Activated CD4-positive, alpha-beta T cell treated with anti-CD3 and anti-CD28 coated beads for 24 hours (primary cell): Measurements from ENCODE around the gene ELANE.
"Not testable (repeated sequence)": the region's sequence is repeated elsewhere in the genome, so short reads cannot be mapped to it uniquely, and the experiment has no call there.

Experiments
- DNase-seq, 2 donors: peaks; one replicate each; pipeline ENCODE4 v3.0.0-alpha.2; 2020; ENCODE audit warnings: low read depth in 2 of 2

Gene ELANE

DNA sequence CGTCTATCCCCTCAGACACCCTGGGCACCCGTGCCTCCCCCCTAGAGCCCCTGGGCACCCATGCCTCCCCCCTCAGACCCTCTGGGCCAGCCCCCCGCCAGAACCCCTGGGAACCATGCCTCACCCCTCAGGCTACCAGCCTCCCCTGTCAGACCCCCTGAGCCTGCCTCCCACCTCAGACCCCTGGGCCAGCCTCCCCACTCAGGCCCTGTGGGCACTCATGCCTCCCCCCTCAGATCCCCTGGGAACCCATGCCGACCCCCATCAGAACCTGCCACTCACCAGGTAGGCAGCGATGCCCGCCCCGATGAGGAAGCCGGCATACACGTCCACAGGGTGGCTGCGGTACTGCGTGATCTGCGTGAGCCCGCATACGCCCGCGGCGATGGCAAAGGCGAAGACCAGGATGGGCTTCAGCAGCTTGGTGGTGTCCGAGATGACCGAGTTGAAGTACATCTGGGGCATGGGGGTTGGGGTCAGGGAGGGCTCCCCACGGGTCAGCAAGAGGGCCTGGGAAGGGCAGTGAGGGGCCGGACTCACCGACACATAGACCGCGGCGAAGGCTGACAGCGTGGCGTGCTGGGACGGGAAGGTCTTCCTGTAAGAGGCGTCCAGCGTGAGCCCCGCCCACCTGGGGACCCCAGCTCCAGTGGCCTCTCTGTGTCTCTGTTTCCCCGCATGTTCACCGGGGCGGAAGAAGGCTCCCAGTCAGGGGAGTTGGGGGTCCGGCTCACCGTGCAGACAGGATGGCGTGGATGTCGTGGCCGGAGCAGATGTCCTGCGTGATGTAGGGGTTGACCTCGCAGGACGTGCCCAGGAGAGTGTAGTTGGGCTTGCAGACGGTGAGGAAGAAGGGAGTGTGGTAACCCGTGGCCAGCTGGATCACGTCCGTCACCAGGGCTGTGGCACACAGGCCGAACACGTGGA, 37.7 kb upstream of the ELANE start:
- no peak for DNase-seq

DNA sequence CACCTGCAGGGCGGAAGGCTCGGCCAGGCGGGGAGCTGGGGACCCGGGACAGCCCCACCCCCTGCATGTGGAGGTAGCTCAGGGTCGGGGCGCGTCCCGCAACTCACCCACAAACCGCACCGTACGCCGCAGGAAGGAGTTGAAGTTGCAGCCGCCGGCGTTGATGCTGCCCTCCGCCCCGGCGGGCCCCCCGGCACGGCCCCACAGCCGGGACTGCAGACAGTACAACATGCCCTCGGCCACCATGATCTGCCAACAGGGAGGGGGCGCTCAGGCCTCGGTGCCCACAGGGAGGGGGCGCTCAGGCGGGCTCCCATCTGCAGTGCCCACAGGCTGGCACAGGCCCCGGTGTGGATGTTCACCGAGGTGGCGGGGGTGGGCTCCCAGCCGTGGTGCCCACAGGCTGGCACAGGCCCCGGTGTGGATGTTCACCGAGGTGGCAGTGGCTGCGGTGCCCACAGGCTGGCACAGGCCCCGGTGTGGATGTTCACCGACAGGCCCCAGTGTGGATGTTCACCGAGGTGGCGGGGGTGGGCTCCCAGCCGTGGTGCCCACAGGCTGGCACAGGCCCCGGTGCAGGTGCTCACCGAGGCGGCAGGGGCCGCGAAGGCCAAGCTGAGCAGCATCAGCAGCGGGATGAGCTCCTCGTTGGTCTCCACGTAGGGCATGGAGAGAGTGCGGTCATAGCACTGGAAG, 36.9 kb upstream of the ELANE start:
- no peak for DNase-seq

DNA sequence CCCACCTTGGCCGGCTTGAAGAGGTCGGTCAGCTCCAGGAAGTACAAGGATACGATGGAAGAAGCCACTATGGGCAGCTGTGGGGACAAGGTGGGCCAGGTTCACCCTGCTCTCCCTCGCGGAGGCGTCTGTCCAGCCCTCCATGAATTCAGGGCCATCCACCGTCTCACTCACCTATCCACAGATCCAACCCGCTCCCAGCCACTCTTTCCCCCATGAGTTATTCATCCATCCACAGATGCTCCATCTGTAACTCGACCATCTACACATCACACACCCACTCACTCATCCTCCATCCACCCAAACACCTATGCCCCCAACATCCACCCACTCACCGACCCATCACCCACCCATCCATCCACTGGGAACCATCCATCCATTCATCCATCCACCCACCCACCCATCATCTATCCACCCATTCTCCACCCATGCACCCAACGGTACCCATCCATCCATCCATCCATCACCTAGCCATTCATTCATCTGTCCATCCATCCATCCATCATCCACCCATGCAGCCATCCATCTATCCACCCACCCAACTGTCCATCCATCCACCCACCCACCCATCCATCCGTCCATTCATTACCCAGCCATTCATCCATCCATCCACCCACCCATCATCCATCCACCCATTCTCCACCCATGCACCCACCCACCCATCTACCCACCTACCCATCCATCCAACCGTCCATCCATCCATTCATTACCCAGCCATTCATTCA, 36.2 kb upstream of the ELANE start:
- DNase-seq = no peak

DNA sequence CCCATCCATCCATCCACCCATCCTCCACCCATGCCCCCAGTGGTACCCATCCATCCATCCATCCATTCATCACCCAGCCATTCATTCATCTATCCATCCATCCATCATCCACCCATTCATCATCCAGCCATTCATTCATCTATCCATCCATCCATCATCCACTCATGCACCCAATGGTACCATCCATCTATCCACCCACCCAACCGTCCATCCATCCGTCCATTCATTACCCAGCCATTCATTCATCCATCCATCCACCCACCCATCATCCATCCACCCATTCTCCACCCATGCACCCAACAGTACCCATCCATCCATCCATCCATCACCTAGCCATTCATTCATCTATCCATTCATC, 35.6 kb upstream of the ELANE start:
- no peak for DNase-seq

DNA sequence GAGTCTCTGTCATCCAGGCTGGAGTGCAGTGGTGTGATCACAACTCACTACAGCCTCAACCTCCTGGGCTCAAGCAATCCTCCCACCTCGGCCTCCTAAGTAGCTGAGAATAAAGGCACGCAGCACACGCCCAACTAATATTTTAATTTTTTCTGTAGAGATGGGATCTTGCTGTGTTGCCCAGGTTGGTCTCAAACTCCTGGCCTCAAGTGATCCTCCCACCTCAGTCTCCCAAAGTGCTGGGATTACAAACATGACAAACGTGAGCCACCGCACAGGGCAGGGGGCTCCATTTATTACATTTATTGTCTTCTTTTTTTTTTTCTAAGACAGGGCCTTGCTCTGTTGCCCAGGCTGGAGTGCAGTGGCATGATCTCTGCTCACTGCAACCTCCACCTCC, 31.9 kb upstream of the ELANE start:
- not testable (repeated sequence) for DNase-seq

DNA sequence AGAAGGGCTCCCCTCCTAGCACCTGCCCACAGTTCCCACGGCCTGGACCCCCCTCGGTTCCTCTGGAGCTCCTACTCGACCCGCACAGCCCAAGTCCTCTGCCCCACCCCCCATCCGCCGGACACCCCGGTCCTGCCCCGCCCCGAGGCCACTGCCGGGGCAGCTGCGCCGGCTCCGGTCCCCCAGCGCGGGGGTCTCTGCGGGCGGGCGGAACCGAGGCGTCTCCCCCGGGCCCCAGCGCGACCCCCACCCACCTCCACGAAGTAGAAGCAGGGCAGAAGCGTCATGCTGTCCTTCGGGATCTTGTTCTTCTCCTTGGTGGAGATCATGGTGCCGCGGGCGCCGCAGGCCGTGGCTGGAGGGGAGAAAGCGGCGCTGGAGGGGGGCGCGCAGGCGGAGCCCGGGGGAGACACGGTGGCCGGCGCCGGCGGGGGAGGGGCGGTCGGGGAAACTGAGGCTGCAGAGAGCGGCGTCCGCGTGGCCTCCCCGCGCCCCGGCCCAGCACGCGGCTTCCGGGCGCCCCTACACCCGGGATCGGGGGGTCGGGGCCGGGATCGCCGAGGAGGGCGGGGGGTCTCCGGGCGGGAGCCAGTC, 30.8 kb upstream of the ELANE start:
- DNase-seq = no peak

DNA sequence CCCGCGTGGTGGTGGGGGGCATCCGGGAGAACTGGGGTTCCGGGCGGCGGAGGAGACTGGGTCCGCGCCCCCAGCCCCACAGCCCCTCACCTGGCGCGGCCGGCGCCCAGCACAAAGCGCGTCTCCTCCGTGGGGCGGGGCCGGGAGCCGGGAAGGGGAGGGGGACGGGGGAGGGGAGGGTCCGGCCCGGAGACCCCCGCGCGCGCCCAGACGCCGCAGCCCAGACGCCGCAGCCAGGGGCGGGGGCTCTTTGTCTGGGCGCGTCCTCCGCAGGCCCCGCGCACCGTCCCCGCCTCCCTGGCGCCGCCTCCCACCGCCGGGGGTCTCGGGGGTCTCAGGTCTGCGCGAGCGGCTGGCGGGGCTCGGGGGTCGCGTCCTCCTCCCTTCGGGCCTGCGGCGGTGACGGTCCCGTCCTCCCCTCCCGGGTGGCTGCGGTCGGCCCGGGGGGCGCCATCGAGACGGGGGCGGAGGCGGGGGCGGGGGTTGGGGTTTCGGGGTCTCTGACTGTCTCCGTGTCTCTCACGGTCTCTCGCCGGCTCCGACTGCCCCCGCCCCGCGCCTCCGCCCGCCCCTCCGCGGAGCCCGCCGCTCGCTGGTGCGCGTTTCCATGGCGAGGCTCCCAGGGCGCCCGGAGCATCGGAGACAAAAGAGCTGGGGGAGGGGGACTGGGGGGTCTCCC, 30.1 kb upstream of the ELANE start, which contains the start of gene PLPPR3:
PLPPR3 (minus strand) TSS at position 131 of the 679 bp plus-strand sequence. CDS start 396 bp downstream, outside the sequence.
- no peak for DNase-seq

DNA sequence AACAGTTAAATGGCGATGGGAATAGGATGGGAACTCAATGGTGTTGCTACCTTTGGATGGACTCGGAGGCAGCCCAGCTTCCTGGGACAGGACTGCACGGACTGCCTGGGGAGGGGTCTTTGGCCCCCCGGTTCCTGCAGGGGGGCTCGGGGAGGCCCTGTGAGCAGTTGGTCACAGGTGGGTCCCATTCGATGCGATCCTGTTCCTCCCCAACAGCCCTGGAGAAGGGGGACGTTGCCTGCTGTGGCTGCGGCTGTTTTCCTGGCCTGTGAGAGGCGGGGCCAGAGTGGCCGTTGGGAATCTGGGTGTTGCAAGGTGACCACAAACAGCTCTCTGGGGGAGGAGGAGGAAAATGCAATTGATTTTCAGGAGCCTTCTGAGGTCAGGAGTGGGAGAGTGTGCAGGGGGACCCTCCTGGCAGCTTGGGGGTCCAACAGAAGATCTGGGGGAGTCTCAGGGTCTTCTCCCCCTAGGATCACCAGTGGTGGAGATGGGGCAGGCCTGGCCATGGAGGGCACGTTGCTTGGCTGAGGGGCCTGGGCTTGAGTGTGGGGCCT, 28.5 kb upstream of the ELANE start:
- no peak for DNase-seq

DNA sequence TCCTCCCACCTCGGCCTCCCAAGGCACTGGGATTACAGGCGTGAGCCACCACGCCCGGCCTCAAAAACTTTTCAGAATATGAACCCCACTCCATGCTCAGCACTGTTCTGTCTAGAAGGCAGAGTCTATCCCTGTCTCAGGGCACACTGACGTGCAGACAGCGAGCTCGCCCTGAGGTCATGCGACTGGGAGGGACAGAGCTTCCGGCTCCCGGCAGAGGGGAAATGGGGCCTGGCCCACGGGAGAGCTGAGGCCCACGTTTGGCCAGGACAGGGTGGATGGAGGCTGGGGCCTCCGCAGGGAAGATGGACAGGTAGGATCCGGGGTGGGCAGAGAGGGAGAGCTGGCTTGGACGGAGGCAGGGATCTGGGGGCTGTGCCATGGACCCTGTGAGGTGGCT, 27.2 kb upstream of the ELANE start:
- no peak for DNase-seq

DNA sequence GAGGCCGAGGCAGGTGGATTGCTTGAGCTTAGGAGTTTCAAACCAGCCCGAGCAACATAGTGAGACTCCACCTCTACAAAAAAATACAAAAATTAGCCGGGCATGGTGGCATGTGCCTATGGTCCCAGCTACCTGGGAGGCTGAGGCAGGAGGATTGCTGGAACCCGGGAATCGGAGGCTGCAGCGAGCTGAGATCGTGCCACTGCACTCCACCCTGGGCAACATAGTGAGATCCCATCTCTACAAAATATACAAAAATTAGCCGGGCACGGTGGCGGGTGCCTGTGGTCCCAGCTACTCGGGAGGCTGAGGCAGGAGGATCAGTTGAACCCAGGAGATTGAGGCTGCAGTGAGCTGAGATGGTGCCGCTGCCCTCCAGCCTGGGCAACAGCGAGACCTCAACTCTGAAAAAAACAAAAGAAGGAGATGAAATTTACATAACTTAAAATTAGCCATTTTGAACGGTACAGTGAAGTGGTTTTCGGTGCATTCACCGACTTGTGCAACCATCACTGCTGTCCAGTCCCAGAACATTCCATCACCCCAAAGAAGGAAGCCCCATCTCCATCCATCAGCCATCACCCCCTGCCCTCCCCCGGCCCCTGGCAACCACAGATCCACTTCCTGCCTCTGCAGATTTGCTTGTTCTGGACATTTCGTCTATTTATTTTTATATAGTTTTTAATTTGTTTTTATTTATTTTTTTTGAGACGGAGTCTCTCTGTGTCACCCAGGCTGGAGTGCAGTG, 26.0 kb upstream of the ELANE start:
- no peak for DNase-seq

DNA sequence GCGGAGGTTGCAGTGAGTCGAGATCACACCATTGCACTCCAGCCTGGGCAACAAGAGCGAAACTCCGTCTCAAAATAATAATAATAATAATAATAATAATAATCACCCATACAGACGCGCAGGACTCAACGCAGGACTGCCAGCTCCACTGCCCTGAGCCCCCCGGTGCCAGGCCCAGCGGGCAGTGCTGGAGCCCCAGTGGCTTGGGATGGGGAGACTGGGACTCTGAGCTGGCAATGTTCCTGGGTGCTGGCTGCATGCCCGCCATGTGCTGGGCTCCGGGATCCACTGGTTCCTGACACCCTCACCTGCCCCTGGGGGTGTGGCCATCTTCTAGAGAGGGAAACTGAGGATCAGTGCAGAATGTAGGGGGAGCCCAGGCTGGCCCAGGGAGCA, 24.8 kb upstream of the ELANE start:
- DNase-seq = no peak

DNA sequence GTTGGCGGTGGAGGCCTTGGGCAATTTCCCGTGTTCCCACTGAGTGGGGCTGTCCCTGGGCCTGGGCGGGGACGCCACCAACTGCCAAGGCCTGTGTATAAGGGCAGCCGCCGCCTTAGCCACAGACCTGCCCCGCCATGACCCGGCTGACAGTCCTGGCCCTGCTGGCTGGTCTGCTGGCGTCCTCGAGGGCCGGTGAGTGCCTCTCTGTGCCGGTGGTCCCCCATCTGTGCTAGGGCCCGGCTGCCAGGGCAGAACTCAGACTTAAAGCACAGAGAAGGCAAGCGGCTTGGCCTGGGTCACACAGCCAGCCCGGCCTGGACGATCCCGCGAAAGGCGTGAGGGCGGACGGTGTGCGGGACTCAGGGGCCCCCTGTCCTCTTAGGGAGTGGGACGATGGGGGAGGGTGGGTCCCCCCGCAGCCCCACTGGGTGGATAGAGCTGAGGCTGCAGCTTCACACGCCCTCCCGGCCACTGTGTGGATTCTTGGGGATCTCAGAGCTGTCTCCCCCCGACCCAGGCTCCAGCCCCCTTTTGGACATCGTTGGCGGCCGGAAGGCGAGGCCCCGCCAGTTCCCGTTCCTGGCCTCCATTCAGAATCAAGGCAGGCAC, 24.3 kb upstream of the ELANE start, which contains the start of gene AZU1:
AZU1 (plus strand) TSS at position 128 of the 612 bp plus-strand sequence; CDS start at position 138, 10 bp downstream.
- no peak for DNase-seq

DNA sequence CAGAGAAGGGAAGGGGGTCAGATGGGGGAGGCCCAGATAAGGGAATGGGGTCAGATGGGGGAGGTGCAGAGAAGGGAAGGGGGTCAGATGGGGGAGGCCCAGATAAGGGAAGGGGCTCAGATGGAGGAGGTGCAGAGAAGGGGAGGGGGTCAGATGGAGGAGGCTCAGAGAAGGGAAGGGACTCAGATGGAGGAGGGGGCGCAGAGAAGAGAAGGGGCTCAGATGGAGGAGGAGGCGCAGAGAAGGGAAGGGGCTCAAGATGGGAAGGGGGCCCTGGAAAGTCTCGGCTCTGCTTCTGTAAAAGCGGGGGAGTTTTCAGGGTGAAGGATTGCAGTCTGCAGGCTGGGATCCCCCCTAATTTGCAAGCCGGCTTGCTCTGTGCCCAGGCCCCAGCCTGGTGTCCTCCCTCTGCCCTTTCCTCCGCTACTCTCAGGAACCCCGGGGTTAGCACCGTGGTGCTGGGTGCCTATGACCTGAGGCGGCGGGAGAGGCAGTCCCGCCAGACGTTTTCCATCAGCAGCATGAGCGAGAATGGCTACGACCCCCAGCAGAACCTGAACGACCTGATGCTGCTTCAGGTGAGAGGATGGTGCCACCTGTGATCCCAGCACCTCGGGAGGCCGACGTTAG, 22.9 kb upstream of the ELANE start:
- no peak for DNase-seq

DNA sequence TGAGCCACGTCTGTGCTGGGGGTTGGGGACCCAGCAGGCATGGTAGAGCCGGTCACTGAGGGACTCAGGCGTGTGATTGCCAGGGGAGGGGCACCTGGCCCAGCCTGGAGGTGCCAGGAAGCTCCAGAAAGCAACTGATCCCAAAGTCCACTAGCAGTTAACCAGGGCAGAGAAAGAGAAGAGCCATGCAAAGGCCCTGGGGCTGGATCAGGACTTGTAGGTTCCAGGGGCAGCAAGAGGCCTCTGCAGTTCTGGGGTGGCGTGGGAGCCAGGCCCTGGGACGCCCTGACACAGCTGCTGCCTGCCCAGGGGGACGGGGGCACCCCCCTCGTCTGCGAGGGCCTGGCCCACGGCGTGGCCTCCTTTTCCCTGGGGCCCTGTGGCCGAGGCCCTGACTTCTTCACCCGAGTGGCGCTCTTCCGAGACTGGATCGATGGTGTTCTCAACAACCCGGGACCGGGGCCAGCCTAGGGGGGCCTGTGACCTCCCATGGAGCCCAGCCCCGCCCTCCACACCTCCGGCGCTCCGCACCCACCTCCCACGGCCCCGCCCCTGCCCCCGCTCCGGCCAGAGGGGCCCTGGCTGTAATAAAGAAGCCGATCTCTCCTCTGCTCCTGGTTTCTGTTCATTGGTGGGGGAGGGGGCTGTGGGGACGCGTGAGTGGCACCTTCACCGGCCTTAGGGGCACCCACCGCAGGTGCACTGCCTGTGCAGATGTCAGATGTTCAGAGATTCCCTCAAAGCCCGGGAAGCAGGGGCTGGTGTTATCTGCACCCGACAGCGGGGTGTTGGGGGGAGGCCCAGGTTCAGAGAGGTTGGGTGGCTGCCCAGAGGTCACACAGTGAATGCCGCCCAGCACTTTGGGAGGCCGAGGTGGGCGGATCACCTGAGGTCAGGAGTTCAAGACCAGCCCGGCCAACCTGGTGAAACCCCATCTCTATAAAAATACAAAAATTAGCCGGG, 20.4 kb upstream of the ELANE start:
- DNase-seq = no peak

DNA sequence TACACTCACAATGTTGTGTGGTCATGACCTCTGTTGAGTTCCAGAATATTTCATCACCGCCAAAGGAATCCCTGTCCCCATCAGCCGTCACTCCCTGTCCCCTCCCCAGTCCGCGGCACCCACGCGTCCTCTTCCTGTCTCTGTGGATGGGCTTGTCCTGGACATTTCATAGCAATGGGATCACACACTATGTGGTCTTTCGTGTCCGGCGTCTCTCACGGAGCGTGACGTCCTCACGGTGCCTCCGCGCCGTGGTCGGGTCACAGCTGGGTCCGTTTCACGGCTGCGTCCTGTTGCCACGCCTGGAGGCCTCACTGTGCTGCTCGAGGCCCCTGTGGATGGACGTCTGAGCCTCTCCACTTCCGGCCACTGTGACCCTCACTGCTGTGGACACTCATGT, 17.9 kb upstream of the ELANE start:
- no peak for DNase-seq

DNA sequence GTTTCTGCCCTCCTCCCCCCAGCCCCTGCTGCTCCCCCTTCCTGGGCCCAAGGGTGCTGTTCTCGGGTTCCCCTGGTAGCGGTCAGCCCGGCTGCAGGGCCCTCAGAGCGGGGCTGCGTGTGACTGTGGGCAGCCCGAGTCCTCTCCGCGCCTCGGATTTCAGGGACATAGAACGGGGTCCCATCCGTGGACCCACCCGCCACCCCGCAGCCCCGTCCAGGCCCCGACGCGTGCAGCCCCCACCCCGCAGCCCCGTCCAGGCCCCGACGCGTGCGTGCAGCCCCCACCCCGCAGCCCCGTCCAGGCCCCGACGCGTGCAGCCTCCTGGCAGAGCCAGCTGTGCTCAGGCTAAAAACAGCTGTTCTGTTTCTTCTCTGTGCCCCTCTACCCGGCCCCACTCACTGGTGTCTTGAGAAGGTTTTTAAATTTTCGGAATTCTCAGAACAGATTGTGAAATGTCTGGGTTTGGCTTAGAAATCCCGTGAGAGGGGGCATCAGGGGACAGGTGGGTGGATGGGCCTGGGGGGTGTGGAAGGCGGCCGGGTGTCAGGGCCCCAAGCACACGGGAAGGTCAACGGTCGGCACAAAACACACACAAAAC, 16.8 kb upstream of the ELANE start:
- no peak for DNase-seq

DNA sequence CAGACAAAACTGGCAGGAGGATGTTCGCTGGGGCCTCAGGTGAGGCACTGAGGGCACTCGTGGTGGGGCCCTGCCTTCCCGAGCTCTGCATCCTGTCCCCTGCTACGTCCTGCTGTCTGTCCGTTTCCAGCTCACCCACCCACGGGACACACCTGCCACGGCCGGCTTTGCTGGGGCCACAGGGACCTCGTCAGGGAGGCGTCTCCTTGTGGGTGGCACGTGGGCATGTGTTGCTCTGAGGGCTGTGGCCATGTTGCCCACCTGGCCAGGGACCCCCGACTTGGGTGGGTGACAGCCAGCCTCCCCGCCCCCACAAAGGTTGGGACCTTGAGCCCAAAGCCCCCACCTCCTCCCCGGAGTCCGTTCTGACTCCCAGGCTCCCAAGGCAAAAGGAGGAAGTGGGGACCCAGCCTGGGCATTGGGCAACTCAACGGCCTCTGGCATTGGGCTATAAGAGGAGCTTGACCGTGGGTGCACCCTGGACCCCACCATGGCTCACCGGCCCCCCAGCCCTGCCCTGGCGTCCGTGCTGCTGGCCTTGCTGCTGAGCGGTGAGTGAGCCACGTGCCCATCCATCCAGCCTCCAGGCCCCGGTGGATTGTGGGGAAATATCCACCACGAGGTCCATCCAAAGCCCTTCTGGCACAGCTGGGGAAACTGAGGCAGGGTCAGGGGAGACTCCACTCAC, 11.4 kb upstream of the ELANE start, which contains the start of gene PRTN3:
PRTN3 (plus strand) TSS at position 481 of the 688 bp plus-strand sequence; CDS start at position 491, 10 bp downstream.
- DNase-seq = no peak
